HG03460 (cell line): Measurements from ENCODE around the gene ZNF219.

Experiments used
- ATAC-seq: cut with Tn5 transposase; IDR thresholded peaks from one replicate; pipeline ENCODE4 v1.9.1; 2021; ENCODE audit not compliant: unreplicated experiment

The ZNF219 gene

GRCh38 chr14:21088687-21089086 is 9.8 kb downstream of the ZNF219 start:
- no peak for ATAC-seq

- ATAC-seq = no peak
These were observed 11.0 kb downstream of the ZNF219 start for GRCh38 chr14:21087294-21088091.

- ATAC-seq = no peak
These were observed 11.6 kb downstream of the ZNF219 start for GRCh38 chr14:21086908-21087293.

GRCh38 chr14:21084998-21085853 is 13.2 kb downstream of the ZNF219 start:
- no peak for ATAC-seq

- ATAC-seq = no peak
These were observed 14.1 kb downstream of the ZNF219 start for GRCh38 chr14:21084396-21084795.

GRCh38 chr14:21083565-21084325 is 14.7 kb downstream of the ZNF219 start:
- ATAC-seq = no peak

GRCh38 chr14:21081521-21082142 is 16.8 kb downstream of the ZNF219 start:
- no peak for ATAC-seq

- ATAC-seq = no peak
These were observed 19.7 kb downstream of the ZNF219 start for GRCh38 chr14:21078726-21079125.

GRCh38 chr14:21078287-21078686 is 20.2 kb downstream of the ZNF219 start:
- ATAC-seq = no peak

- no peak for ATAC-seq
These were observed 20.8 kb downstream of the ZNF219 start for GRCh38 chr14:21077672-21078071.

GRCh38 chr14:21075719-21076437 is 22.6 kb downstream of the ZNF219 start:
- no peak for ATAC-seq

GRCh38 chr14:21074398-21075272 is 23.8 kb downstream of the ZNF219 start:
- ATAC-seq = no peak

GRCh38 chr14:21073921-21074320 is 24.5 kb downstream of the ZNF219 start:
- ATAC-seq = no peak

GRCh38 chr14:21072781-21073339 is 25.6 kb downstream of the ZNF219 start:
- ATAC-seq = no peak

- no peak for ATAC-seq
These were observed 26.4 kb downstream of the ZNF219 start for GRCh38 chr14:21072031-21072473.

- ATAC-seq = peak; percentile 67
These were observed 27.0 kb downstream of the ZNF219 start for GRCh38 chr14:21071225-21072030.

GRCh38 chr14:21070610-21071224 is 27.7 kb downstream of the ZNF219 start:
- ATAC-seq = peak; percentile 20
